ENCODE data around the gene CPT1A. TPM values are rescaled to one million over a fixed set of nuclear protein-coding genes. Genes with fewer than 3 reads are reported as not detected.

CPT1A gene
- total RNA-seq, 1 donor from 2014 or later: 4.1 TPM

GRCh38 chr11:68724293-68724692, 117.4 kb downstream of the CPT1A start:
- DNase-seq: no peak
- Mint-ChIP-seq H3K9me3 (ENCODE audit: unreplicated experiment) (peaks cover 6% of the 10 kb centered on the region), H3K27ac (ENCODE audit: unreplicated experiment) (no peak overlapping the region), H3K4me1 (ENCODE audit: low read depth, unreplicated experiment) (no peaks in the 10 kb centered on the region), H3K4me3 (ENCODE audit: unreplicated experiment) (no peak overlapping the region), H3K27me3 (ENCODE audit: unreplicated experiment) (no peaks in the 10 kb centered on the region), H3K36me3 (ENCODE audit: unreplicated experiment) (peaks cover 12% of the 10 kb centered on the region)
- TF ChIP-seq CTCF (IDR thresholded peaks at IDR 0.05; ENCODE audit: partially characterized antibody, unreplicated experiment): no peak

- Mint-ChIP-seq H3K4me1 (ENCODE audit: low read depth, unreplicated experiment) (no peaks in the 10 kb centered on the region), H3K27me3 (ENCODE audit: unreplicated experiment) (no peaks in the 10 kb centered on the region), H3K4me3 (ENCODE audit: unreplicated experiment) (no peak overlapping the region), H3K27ac (ENCODE audit: unreplicated experiment) (no peak overlapping the region), H3K36me3 (ENCODE audit: unreplicated experiment) (peaks cover 24% of the 10 kb centered on the region), H3K9me3 (ENCODE audit: unreplicated experiment) (peaks cover 6% of the 10 kb centered on the region)
- no peak for DNase-seq
- TF ChIP-seq CTCF (IDR thresholded peaks at IDR 0.05; ENCODE audit: partially characterized antibody, unreplicated experiment): no peak
These were observed 119.6 kb downstream of the CPT1A start for GRCh38 chr11:68722143-68722542.

GRCh38 chr11:68721075-68721474, 120.6 kb downstream of the CPT1A start:
- H3K27me3 Mint-ChIP-seq (ENCODE audit: unreplicated experiment): no peaks in the 10 kb centered on the region
- H3K27ac Mint-ChIP-seq (ENCODE audit: unreplicated experiment): no peak overlapping the region
- H3K36me3 Mint-ChIP-seq (ENCODE audit: unreplicated experiment): peaks cover 29% of the 10 kb centered on the region
- no peaks in the 10 kb centered on the region for H3K4me1 Mint-ChIP-seq (ENCODE audit: low read depth, unreplicated experiment)
- no peak overlapping the region for H3K4me3 Mint-ChIP-seq (ENCODE audit: unreplicated experiment)
- no peak for TF ChIP-seq CTCF (IDR thresholded peaks at IDR 0.05; ENCODE audit: partially characterized antibody, unreplicated experiment)
- no peak for DNase-seq
- peaks cover 6% of the 10 kb centered on the region for H3K9me3 Mint-ChIP-seq (ENCODE audit: unreplicated experiment)

GRCh38 chr11:68715456-68716122, 126.1 kb downstream of the CPT1A start:
- Mint-ChIP-seq H3K9me3 (ENCODE audit: unreplicated experiment) (peaks cover 4% of the 10 kb centered on the region), H3K27me3 (ENCODE audit: unreplicated experiment) (no peaks in the 10 kb centered on the region), H3K36me3 (ENCODE audit: unreplicated experiment) (peaks cover 29% of the 10 kb centered on the region), H3K4me1 (ENCODE audit: low read depth, unreplicated experiment) (no peaks in the 10 kb centered on the region), H3K27ac (ENCODE audit: unreplicated experiment) (no peak overlapping the region), H3K4me3 (ENCODE audit: unreplicated experiment) (no peak overlapping the region)
- DNase-seq: no peak
- no peak for TF ChIP-seq CTCF (IDR thresholded peaks at IDR 0.05; ENCODE audit: partially characterized antibody, unreplicated experiment)

GRCh38 chr11:68714060-68714856, 127.5 kb downstream of the CPT1A start:
- no peak for DNase-seq
- no peaks in the 10 kb centered on the region for H3K9me3 Mint-ChIP-seq (ENCODE audit: unreplicated experiment)
- no peak overlapping the region for H3K27ac Mint-ChIP-seq (ENCODE audit: unreplicated experiment)
- H3K4me1 Mint-ChIP-seq (ENCODE audit: low read depth, unreplicated experiment): no peaks in the 10 kb centered on the region
- no peak overlapping the region for H3K4me3 Mint-ChIP-seq (ENCODE audit: unreplicated experiment)
- no peaks in the 10 kb centered on the region for H3K27me3 Mint-ChIP-seq (ENCODE audit: unreplicated experiment)
- H3K36me3 Mint-ChIP-seq (ENCODE audit: unreplicated experiment): peaks cover 17% of the 10 kb centered on the region
- no peak for TF ChIP-seq CTCF (IDR thresholded peaks at IDR 0.05; ENCODE audit: partially characterized antibody, unreplicated experiment)
